GM19239 (cell line): ENCODE data around the gene NPY.

Experiments used
- DNase-seq: peaks from one replicate; pipeline ENCODE4 v3.0.0; 2011; ENCODE audit warnings: low spot score; ENCODE audit not compliant: insufficient read length
- FAIRE-seq: peaks from 2 replicates; lab custom pipeline; 2011; peaks lifted over from hg19 to GRCh38; lab: Jason Lieb, UNC

NPY gene

DNA sequence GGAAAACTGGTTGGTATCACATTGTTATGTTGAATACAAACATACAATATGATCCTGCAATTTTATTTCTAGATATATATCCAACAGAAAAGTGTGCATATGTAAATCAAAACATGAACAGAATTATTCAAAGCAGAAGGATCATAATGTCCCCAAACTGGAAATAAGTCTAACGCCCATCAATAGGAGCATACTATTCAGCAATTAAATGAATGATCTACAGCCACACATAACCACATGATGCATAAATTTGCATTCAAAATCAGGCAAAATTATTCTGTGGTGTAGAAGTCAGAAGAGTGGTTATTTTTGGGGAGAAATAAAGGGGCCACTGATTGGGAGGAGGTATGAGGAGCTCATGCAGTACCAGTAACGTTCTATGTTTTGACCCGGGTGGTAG, 28.6 kb downstream of the NPY start:
- no peak for FAIRE-seq
- no peak for DNase-seq

DNA sequence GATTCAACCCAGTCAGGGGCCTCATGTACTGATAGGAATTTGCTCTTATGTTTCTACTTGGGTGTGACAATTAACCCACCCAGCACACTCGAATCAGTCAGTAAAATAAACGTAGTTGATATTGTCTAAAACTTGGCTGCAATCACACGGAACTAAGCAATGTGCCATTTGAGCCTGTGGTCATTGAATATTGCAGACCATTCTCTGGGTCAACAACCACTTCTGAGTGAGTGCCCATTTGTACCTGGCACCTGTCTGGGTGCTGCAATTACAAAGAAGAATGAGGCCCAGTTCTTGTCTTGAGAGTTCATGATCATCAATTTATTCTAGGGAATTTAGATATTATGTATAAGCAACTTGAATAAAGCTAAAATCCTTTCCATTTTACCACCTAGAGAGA, 29.8 kb downstream of the NPY start:
- FAIRE-seq (no peak), DNase-seq (no peak)

DNA sequence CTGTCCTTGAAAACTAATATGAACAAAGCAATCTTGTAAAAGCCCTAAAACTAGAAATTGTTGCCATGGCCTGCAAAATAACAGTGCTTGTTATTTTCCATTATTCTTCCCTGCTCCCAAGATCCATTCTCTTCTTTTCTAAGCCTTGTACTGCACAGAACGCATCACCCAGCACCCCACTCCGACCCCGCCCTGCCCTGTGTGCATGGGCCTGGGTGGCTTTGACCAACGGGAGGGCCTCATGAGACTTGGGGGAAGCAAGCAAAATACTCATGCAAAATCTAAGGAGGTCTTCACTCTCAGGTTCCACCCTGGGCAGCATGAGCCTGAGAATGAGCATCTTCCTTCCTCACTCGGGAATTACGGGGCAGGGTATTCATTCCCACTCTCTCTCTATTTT, 32.4 kb downstream of the NPY start:
- no peak for DNase-seq
- no peak for FAIRE-seq

DNA sequence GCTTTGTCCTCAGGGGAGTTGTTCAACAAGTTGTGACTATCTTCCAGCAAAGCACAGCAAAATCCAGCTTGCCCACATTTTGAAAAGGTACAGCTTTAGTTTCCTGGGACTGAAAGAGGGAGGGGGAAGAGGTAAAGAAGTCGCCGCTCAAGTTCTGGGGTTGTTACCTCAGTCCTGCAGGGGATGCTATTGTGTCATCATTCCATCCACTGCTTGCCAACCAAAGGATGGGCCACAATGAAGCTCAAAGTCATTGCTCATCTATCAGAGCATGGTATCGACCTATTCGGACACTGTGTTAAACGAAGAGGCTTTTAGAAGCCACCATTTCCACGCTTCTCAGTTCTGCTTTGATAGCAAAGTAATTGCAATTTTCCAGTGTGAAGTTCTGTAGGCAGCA, 34.3 kb downstream of the NPY start:
- DNase-seq (no peak), FAIRE-seq (no peak)

- no peak for FAIRE-seq
- no peak for DNase-seq
These were observed 35.2 kb downstream of the NPY start for GRCh38 chr7:24319209-24319608.

DNA sequence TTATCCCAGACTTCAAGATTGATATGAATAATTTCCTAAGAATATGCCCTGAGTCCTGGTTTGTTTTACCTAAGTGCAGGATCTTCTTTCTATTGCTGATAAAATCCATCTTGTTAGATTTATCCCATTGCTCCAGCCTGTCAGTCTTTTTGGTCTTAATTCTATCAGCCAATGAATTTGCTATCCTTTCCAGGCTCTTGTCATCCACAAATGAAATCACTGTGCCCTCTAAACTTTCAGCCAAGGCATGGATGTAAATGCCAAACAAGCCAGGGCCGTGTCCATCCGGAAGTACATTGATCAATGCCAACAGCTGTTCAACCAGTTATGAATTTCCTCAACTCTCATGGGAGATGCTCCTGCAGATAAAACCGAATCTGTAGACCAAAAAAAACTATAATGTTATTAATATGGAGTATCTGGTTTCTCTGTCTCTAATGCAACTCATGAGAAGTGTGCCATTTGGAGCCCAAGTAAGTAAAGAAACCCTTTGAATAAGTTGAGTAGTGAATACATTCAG, 40.0 kb downstream of the NPY start:
- FAIRE-seq (no peak), DNase-seq (no peak)

DNA sequence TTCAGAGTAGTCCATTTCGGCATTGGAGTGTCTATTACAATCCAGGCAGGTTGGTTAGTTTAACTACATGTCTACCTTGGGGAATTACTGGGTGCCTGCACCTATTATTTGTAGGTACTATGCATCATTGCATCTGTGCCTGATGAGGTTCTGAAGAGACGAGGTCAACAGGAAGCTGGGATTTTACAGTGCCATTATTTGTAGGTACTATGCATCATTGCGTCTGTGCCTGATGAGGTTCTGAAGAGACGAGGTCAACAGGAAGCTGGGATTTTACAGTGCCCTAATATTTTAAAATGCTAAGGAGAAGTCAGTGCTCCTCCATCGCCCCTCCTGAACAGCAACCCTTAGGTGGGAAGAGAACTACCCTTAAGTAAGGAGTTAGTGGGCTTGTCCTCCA, 41.7 kb downstream of the NPY start:
- FAIRE-seq = peak; percentile 97
- DNase-seq = no peak

DNA sequence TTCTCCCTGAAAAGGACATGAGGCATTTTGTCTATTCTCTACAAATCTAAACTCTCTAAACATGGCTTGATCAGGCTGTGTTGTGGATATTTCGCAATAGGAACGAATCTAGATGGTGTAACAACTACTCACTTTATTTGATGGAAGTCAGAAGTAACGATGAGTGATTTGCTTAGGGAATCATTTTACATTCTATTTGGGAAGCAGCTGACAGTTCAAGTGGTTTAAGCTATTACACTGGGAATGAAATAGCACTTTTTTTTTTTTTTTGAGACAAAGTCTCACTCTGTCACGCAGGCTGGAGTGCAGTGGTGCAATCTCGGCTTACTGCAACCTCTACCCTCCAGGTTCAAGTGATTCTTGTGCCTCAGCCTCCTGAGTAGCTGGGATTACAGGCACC, 44.1 kb downstream of the NPY start:
- FAIRE-seq (no peak), DNase-seq (no peak)

- FAIRE-seq = no peak
These were observed 44.9 kb downstream of the NPY start for GRCh38 chr7:24328894-24329293.

GRCh38 chr7:24334012-24334411, 50.0 kb downstream of the NPY start:
- DNase-seq (no peak), FAIRE-seq (no peak)

More at GRCh38 chr7:24328894-24329293, 44.9 kb downstream of the NPY start:
- DNase-seq = no peak

GRCh38 chr7:24334627-24335026, 50.6 kb downstream of the NPY start:
- no peak for DNase-seq
- FAIRE-seq = no peak

DNA sequence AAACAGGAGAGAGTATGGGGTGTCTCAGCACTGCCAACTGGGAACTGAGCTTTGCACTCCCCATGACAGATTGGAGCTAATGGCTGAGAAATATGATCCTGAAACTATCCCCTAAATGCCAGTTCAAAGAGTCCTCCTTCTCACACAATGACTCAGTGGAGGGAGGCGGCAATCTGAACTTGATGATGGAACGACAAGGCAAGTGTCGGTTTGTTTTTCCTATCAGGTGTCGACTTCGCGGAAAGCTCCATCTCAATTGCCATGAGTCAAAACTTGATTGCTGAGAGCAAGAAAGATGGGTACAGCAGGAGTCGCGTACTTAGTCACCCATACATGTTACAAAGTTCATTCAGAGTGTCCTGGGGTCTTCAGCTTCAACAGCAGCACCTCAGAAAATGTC, 52.5 kb downstream of the NPY start:
- FAIRE-seq (no peak), DNase-seq (no peak)

- DNase-seq = no peak
- no peak for FAIRE-seq
These were observed 53.2 kb downstream of the NPY start for GRCh38 chr7:24337180-24337579.

DNA sequence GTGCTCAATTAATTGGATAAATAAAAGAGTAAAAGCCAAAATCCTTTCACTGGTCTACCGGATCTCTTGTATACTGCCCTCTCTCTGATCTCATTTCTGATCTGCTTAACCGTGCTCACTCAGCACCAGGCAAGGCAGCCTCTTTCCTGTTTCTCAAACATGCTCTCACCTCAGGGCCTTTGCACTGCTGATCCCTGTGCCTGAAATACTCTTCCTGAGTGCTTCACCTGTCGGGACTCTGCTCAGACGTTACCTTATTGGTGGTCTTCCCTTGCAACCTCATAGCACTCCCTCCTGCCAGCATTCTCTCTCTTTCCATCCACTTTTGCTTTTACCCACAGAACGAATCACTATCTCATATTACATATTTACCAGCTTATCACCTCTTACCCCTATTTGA, 55.6 kb downstream of the NPY start:
- DNase-seq = no peak
- no peak for FAIRE-seq

GRCh38 chr7:24340727-24341126, 56.7 kb downstream of the NPY start:
- no peak for FAIRE-seq
- DNase-seq = no peak
